Loucy (cell line): ENCODE results near the gene TAF11L9.
"Not testable (repeated sequence)": the region's sequence is repeated elsewhere in the genome, so short reads cannot be mapped to it uniquely, and the experiment has no call there.

Experiments used
- EZH2phosphoT487 ChIP-seq: fragments of 200-600 bp; IDR thresholded peaks from 2 replicates; pipeline ENCODE4 v1.6.1; 2018; ENCODE audit warnings: antibody characterized with exemption, mild to moderate bottlenecking, moderate library complexity, borderline replicate concordance
- TF ChIP-seq, protein P1 (sequence below): fragments of 200-600 bp; sonication (generic); conservative IDR thresholded peaks from 2 replicates; pipeline ENCODE4 v1.5.1; 2014; ENCODE audit warnings: mild to moderate bottlenecking, antibody characterized with exemption, low read length

DNA sequence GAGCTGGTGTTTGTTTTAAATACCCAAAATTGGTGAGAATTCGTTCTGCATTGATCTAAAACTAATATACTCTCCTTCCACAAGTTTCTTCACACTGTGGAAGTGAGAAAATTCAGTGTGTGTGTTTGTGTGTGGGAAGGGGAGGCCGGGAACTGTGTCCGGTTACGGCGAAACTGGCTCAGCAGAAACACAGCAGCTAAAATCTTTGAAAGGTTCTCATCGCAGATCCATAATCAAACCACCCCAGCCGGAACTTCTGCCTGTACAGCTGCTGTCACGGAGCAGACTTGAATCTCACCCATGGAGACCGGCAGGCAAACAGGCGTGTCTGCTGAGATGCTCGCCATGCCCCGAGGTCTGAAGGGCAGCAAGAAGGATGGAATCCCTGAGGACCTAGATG is 37.6 kb upstream of the TAF11L9 start, which contains the start of gene TAF11L13:
- TF ChIP-seq, protein P1, sequence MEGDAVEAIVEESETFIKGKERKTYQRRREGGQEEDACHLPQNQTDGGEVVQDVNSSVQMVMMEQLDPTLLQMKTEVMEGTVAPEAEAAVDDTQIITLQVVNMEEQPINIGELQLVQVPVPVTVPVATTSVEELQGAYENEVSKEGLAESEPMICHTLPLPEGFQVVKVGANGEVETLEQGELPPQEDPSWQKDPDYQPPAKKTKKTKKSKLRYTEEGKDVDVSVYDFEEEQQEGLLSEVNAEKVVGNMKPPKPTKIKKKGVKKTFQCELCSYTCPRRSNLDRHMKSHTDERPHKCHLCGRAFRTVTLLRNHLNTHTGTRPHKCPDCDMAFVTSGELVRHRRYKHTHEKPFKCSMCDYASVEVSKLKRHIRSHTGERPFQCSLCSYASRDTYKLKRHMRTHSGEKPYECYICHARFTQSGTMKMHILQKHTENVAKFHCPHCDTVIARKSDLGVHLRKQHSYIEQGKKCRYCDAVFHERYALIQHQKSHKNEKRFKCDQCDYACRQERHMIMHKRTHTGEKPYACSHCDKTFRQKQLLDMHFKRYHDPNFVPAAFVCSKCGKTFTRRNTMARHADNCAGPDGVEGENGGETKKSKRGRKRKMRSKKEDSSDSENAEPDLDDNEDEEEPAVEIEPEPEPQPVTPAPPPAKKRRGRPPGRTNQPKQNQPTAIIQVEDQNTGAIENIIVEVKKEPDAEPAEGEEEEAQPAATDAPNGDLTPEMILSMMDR = not testable (repeated sequence)
- not testable (repeated sequence) for TF ChIP-seq EZH2phosphoT487
